ENCODE measurements around the gene C17orf113.

GRCh38 chr17:42053731-42054500, 3.5 kb upstream of the C17orf113 start:
- TF ChIP-seq MAX (IDR thresholded peaks at IDR 0.05) (no peak), FOXA1 (IDR thresholded peaks at IDR 0.05) (no peak), ATF3 (IDR thresholded peaks at IDR 0.05) (no peak), YY1 (IDR thresholded peaks at IDR 0.05) (no peak), REST (IDR thresholded peaks at IDR 0.05) (no peak), TAF1 (conservative IDR thresholded peaks at IDR 0.05) (no peak), EGR1 (IDR thresholded peaks at IDR 0.05; ENCODE audit: low read depth in 2 of 2) (no peak)
- TF ChIP-seq, protein P1, sequence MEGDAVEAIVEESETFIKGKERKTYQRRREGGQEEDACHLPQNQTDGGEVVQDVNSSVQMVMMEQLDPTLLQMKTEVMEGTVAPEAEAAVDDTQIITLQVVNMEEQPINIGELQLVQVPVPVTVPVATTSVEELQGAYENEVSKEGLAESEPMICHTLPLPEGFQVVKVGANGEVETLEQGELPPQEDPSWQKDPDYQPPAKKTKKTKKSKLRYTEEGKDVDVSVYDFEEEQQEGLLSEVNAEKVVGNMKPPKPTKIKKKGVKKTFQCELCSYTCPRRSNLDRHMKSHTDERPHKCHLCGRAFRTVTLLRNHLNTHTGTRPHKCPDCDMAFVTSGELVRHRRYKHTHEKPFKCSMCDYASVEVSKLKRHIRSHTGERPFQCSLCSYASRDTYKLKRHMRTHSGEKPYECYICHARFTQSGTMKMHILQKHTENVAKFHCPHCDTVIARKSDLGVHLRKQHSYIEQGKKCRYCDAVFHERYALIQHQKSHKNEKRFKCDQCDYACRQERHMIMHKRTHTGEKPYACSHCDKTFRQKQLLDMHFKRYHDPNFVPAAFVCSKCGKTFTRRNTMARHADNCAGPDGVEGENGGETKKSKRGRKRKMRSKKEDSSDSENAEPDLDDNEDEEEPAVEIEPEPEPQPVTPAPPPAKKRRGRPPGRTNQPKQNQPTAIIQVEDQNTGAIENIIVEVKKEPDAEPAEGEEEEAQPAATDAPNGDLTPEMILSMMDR (IDR thresholded peaks at IDR 0.05; ENCODE audit: low read depth, low read length, missing input control): no peak

Measured in liver (tissue), 3 donors.